GM12873 (cell line): Measurements from ENCODE around the gene PDS5A.

Experiments
- TF ChIP-seq, protein P1 (sequence below): IDR thresholded peaks from 2 replicates; pipeline ENCODE4 v1.5.1; 2012; ENCODE audit warnings: low read depth, mild to moderate bottlenecking, moderate library complexity, low read length, control low read depth; ENCODE audit not compliant: insufficient read depth; ENCODE audit errors: missing control alignments

Gene PDS5A

DNA sequence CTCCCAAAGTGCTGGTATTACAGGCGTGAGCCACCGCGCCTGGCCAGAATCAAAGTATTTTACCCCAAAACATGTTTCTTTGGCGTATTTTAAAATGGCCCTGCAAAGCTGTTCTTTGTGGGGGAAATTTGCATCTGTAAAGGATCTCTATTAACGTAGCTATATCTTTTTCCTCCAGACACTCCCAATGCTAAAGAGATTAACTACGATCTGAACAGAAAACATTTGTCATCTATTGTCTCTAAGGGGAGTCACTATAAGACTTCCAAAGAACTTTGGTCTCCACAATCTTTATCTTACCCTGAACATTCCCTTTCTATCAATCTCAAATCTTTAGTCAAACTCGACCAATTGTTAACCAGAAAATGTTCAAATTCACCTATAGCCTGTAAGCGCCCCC is 19.1 kb upstream of the PDS5A start:
- TF ChIP-seq, protein P1, sequence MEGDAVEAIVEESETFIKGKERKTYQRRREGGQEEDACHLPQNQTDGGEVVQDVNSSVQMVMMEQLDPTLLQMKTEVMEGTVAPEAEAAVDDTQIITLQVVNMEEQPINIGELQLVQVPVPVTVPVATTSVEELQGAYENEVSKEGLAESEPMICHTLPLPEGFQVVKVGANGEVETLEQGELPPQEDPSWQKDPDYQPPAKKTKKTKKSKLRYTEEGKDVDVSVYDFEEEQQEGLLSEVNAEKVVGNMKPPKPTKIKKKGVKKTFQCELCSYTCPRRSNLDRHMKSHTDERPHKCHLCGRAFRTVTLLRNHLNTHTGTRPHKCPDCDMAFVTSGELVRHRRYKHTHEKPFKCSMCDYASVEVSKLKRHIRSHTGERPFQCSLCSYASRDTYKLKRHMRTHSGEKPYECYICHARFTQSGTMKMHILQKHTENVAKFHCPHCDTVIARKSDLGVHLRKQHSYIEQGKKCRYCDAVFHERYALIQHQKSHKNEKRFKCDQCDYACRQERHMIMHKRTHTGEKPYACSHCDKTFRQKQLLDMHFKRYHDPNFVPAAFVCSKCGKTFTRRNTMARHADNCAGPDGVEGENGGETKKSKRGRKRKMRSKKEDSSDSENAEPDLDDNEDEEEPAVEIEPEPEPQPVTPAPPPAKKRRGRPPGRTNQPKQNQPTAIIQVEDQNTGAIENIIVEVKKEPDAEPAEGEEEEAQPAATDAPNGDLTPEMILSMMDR: no peak

DNA sequence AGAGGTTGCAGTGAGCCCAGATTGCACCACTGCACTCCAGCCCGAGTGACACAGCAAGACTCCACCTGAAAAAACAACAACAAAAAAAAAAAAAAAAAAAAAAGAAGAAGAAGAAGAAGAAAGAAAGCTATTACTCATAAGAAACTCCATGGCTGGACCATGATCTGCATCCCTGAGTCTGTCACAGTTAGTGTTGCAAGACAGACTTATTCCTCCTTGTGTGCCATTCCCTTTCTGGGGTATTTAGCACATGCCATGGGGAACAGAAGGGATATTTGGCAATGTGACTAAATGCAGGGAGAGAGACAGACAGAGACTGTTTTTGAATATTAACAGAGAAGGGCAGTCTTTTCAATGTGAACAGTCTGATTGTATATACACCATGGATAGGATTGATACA is 16.7 kb upstream of the PDS5A start:
- TF ChIP-seq, protein P1: no peak

DNA sequence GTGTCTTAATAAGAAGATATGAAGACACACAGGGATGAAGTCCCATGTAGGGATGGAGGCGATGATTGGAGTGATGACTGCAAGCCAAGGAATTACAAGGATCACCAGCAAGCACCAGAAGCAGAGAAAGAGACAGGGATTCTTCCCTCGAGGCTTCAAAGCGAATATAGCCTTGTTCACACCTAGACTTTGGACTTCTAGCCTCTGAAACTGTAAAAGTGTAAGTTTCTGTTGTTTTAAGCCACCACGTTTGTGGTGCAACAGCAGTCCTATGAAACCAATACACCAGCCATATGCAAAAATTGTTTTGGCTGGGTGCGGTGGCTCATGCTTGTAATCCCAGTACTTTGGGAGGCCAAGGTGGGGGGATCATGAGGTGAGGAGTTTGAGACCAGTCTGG is 9.8 kb upstream of the PDS5A start:
- TF ChIP-seq, protein P1: no peak

DNA sequence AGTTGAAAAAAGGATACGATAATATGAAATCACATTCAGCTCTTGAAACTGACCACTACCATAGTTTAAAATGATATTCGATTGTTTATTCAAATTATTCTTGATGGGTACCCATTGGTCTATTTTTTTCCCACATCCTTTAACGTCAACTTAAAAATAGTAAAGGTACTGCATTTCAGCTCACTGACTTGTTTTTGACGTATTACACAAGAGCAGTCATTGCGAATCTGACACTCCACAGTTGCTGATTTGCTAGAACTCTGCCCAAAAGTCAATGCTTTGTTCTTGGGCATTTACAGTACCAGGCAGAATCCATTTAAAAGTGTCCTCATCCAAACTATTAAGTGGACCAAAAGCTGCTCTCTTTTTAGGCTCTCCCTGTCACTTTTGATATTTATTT is 1.2 kb upstream of the PDS5A start:
- TF ChIP-seq, protein P1: no peak

DNA sequence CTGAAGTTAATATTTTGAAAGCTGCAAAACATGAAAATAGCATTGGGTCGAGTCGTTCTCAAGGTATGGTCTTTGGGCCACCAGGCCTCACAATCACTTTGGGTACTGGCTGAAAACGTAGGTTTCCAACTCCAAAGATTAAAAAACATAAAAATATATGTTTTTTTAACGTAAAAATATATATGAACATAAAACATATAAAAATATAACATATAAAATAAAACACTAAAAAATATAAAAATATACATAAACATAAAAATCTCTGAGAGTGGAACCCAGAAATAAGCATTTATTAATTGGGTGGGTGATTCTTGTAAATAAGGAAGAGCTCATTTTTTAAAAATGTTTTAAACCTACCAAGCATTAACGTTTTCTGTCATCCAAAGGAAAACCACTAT is 666 bp upstream of the PDS5A start:
- TF ChIP-seq, protein P1: no peak

DNA sequence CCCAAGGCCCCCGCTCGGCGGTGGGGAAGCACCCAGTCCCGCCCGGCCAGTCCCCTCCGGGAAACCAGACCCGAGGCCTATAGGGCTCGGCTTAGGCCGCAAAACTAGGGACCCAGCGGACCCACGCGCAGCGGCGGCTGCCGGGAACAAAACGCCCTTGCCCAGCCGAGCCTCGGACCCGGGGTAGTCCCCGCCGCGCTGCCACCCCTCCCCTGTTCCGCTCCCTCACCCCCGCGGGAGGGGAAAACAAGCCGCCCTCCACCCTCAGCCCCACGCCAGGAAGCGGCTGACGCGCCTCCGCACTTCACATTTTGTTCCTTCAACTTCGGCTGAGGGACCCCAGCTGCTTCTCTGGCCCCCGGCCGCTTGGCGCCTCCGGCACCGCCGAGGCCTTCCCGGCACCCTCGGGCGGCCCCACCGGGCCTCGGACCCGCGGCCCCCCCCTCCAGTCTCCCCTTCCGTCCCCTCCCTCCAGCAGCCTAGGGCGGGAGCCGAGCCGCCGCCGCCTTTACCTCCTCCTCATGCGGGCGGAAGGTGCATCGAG is 694 bp downstream of the PDS5A start:
- TF ChIP-seq, protein P1: no peak

DNA sequence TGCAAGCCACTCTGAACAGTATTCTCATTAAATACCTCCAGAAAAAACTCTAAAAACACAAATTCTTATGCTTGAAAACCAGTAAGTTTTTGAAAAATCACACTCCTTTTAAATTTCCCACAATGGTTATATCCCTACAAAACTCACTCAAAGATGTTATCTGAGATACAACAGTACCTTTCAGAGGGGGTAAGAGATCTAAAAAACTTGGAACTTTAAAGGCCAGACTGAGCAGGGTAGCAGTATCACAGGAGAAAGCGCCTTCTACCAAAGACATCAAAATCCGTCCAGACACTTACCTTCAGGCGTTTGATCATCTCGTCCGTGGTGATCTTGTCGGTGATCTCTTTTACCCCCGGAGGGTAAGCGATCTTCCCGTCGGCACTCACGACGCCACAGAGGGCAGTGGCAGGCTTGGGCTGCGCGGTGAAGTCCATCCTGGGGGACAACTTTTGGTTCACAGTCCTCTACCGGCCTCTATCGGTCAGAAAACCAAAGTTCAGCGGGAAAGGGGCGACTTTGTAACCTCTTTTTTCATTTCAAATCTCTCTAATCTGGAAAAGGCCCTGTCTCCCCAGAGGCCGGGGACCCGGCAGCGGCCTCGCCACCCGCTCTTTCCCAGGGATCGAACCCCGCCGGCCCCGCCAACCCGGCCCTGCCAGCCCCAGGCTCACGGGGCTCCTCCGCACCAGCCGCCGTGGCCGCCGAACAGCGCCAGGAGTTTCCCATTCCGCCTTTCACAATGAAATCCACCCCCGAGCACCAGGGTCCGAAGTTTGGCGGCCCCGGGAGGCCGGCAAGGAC is 1.4 kb downstream of the PDS5A start:
- TF ChIP-seq, protein P1: peak; percentile 94
